ENCODE data around the gene SPACA9. TPM values are rescaled to one million over a fixed set of nuclear protein-coding genes. Genes with fewer than 3 reads are reported as not detected.

SPACA9 gene
- total and polyA plus RNA-seq, 10 of the 15 experiments (the other 5 are each of a cell fraction or from before 2014, with no cell fraction given): 0.68 to 2.9 (median 1.0) TPM

DNA sequence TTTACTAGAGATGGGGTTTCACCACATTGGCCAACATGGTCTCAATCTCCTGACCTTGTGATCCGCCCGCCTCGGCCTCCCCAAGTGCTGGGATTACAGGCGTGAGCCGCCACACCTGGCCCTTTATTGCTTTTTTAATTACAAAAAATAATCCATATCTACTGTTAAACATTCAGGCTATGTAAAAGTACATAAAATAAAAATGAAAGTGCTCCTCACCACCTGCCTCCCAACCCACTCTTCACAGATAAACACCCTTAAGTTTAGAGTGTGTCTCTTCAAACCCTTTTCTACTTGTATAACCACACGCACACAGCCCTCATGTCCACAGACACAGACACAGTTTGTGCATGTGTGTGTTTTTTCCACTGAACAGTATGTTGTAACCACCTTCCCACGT, 49.0 kb downstream of the SPACA9 start:
- RAD21 ChIA-PET (ENCODE audit: unreplicated experiment): no interaction called here
- WGBS (ENCODE audit: insufficient coverage, insufficient replicate concordance, low lambda C conversion rate, missing lambda C conversion rate): 98% methylated on average over 7 of the region's 7 CpGs
- no peaks in the 10 kb centered on the region for H3K27me3 ChIP-seq (replicated peaks in 1 of 2; ENCODE audit: control insufficient read depth in 2 of 2, insufficient read depth in 2 of 2, low read length in 1 of 2)
- POLR2A ChIA-PET: no interaction called here
- DNase-seq (ENCODE audit: low read depth, low spot score) (no peak), FAIRE-seq (no peak), ATAC-seq (no peak)
- H3K27ac ChIP-seq (ENCODE audit: control insufficient read depth, insufficient read depth): no peak overlapping the region
- no peak overlapping the region for H3K4me2 ChIP-seq (ENCODE audit: control insufficient read depth, insufficient read depth)
- no peaks in the 10 kb centered on the region for H3K79me2 ChIP-seq (ENCODE audit: control insufficient read depth, insufficient read depth, low read length)
- H3K4me3 ChIP-seq: no peak overlapping the region
- no peaks in the 10 kb centered on the region for H3K4me1 ChIP-seq (ENCODE audit: control insufficient read depth, insufficient read depth, low read length)
- no peaks in the 10 kb centered on the region for H3K9me3 ChIP-seq (replicated peaks; ENCODE audit: control insufficient read depth, insufficient read depth, low read length)
- SMC1A ChIA-PET (ENCODE audit: uncharacterized antibody, unreplicated experiment): no interaction called here
- intact Hi-C loops (cut with micrococcal nuclease; ENCODE audit: unreplicated experiment): no loop called here
- CTCF ChIA-PET: interaction anchor here (0.8 kb wide), 1 partner anchor 15 kb away, joined by 4 read pairs; no protein-coding TSS in a partner anchor
- no peak overlapping the region for H2AFZ ChIP-seq (ENCODE audit: control insufficient read depth, low read depth, low read length)
- H3K9ac ChIP-seq (ENCODE audit: control insufficient read depth, insufficient read depth, low read length): no peak overlapping the region
- no TSS peak for BruUV-seq (replicated peaks)
- H3K36me3 ChIP-seq (ENCODE audit: control insufficient read depth in 2 of 2, insufficient read depth in 2 of 2, low read length in 1 of 2): peaks cover 2 to 10% of the 10 kb centered on the region in 2 experiments; a peak in 3 of 4 replicates
- TF ChIP-seq, protein P1, sequence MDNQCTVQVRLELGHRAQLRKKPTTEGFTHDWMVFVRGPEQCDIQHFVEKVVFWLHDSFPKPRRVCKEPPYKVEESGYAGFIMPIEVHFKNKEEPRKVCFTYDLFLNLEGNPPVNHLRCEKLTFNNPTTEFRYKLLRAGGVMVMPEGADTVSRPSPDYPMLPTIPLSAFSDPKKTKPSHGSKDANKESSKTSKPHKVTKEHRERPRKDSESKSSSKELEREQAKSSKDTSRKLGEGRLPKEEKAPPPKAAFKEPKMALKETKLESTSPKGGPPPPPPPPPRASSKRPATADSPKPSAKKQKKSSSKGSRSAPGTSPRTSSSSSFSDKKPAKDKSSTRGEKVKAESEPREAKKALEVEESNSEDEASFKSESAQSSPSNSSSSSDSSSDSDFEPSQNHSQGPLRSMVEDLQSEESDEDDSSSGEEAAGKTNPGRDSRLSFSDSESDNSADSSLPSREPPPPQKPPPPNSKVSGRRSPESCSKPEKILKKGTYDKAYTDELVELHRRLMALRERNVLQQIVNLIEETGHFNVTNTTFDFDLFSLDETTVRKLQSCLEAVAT (IDR thresholded peaks at IDR 0.05): no peak
- TF ChIP-seq TBL1XR1 (IDR thresholded peaks at IDR 0.05; ENCODE audit: low read depth, low read length): no peak
- TF ChIP-seq, protein P2, sequence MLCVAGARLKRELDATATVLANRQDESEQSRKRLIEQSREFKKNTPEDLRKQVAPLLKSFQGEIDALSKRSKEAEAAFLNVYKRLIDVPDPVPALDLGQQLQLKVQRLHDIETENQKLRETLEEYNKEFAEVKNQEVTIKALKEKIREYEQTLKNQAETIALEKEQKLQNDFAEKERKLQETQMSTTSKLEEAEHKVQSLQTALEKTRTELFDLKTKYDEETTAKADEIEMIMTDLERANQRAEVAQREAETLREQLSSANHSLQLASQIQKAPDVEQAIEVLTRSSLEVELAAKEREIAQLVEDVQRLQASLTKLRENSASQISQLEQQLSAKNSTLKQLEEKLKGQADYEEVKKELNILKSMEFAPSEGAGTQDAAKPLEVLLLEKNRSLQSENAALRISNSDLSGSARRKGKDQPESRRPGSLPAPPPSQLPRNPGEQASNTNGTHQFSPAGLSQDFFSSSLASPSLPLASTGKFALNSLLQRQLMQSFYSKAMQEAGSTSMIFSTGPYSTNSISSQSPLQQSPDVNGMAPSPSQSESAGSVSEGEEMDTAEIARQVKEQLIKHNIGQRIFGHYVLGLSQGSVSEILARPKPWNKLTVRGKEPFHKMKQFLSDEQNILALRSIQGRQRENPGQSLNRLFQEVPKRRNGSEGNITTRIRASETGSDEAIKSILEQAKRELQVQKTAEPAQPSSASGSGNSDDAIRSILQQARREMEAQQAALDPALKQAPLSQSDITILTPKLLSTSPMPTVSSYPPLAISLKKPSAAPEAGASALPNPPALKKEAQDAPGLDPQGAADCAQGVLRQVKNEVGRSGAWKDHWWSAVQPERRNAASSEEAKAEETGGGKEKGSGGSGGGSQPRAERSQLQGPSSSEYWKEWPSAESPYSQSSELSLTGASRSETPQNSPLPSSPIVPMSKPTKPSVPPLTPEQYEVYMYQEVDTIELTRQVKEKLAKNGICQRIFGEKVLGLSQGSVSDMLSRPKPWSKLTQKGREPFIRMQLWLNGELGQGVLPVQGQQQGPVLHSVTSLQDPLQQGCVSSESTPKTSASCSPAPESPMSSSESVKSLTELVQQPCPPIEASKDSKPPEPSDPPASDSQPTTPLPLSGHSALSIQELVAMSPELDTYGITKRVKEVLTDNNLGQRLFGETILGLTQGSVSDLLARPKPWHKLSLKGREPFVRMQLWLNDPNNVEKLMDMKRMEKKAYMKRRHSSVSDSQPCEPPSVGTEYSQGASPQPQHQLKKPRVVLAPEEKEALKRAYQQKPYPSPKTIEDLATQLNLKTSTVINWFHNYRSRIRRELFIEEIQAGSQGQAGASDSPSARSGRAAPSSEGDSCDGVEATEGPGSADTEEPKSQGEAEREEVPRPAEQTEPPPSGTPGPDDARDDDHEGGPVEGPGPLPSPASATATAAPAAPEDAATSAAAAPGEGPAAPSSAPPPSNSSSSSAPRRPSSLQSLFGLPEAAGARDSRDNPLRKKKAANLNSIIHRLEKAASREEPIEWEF (IDR thresholded peaks at IDR 0.05; ENCODE audit: insufficient replicate concordance, low read depth, low read length): no peak
- TF ChIP-seq TCF7 (IDR thresholded peaks at IDR 0.05; ENCODE audit: borderline replicate concordance): no peak
- in situ Hi-C loops (cut with MboI): no loop called here
- no peaks in the 10 kb centered on the region for H4K20me1 ChIP-seq (ENCODE audit: control insufficient read depth, insufficient read depth)

All from GM12878 (cell line).